ENCODE measurements around the gene PQBP1.

The PQBP1 gene

GRCh38 chrX:48933757-48934156 lies 36.0 kb downstream of the PQBP1 start:
- H3K9ac ChIP-seq (ENCODE audit: insufficient read length, low read depth): no peak overlapping the region
- no peaks in the 10 kb centered on the region for H3K9me3 ChIP-seq (ENCODE audit: insufficient read depth, low read length)
- peaks cover 47% of the 10 kb centered on the region for H3K36me3 ChIP-seq (ENCODE audit: insufficient read depth, insufficient read length, low read length)
- DNase-seq (ENCODE audit: low read depth, low spot score): no peak
- H3K27me3 ChIP-seq (ENCODE audit: insufficient read depth, insufficient read length): no peaks in the 10 kb centered on the region
- TF ChIP-seq YY1 (IDR thresholded peaks at IDR 0.05; ENCODE audit: insufficient read depth, insufficient read length) (no peak), ZNF274 (IDR thresholded peaks at IDR 0.05; ENCODE audit: low read depth, low read length) (no peak), SUZ12 (IDR thresholded peaks at IDR 0.05; ENCODE audit: extremely low read depth, insufficient read depth, insufficient read length) (no peak)
- peaks cover 5% of the 10 kb centered on the region for H3K4me1 ChIP-seq (ENCODE audit: insufficient read depth, insufficient read length)
- H3K4me3 ChIP-seq (ENCODE audit: insufficient read length, low read depth): no peak overlapping the region

GRCh38 chrX:48934581-48935300 lies 37.0 kb downstream of the PQBP1 start:
- Histone ChIP-seq H3K9ac (ENCODE audit: insufficient read length, low read depth) (no peak overlapping the region), H3K4me1 (ENCODE audit: insufficient read depth, insufficient read length) (peaks cover 5% of the 10 kb centered on the region), H3K27me3 (ENCODE audit: insufficient read depth, insufficient read length) (no peaks in the 10 kb centered on the region), H3K9me3 (ENCODE audit: insufficient read depth, low read length) (no peaks in the 10 kb centered on the region), H3K36me3 (ENCODE audit: insufficient read depth, insufficient read length, low read length) (peaks cover 56% of the 10 kb centered on the region), H3K4me3 (ENCODE audit: insufficient read length, low read depth) (no peak overlapping the region)
- DNase-seq (ENCODE audit: low read depth, low spot score): no peak
- TF ChIP-seq YY1 (IDR thresholded peaks at IDR 0.05; ENCODE audit: insufficient read depth, insufficient read length) (no peak), SUZ12 (IDR thresholded peaks at IDR 0.05; ENCODE audit: extremely low read depth, insufficient read depth, insufficient read length) (no peak)

GRCh38 chrX:48935301-48935670 lies 37.6 kb downstream of the PQBP1 start:
- Histone ChIP-seq H3K27me3 (ENCODE audit: insufficient read depth, insufficient read length) (no peaks in the 10 kb centered on the region), H3K36me3 (ENCODE audit: insufficient read depth, insufficient read length, low read length) (peaks cover 58% of the 10 kb centered on the region), H3K9ac (ENCODE audit: insufficient read length, low read depth) (no peak overlapping the region), H3K4me3 (ENCODE audit: insufficient read length, low read depth) (no peak overlapping the region), H3K4me1 (ENCODE audit: insufficient read depth, insufficient read length) (peaks cover 5% of the 10 kb centered on the region), H3K9me3 (ENCODE audit: insufficient read depth, low read length) (no peaks in the 10 kb centered on the region)
- DNase-seq (ENCODE audit: low read depth, low spot score): no peak
- TF ChIP-seq SUZ12 (IDR thresholded peaks at IDR 0.05; ENCODE audit: extremely low read depth, insufficient read depth, insufficient read length) (no peak), YY1 (IDR thresholded peaks at IDR 0.05; ENCODE audit: insufficient read depth, insufficient read length) (no peak), ZNF274 (IDR thresholded peaks at IDR 0.05; ENCODE audit: low read depth, low read length) (no peak)

GRCh38 chrX:48936429-48937053 lies 38.8 kb downstream of the PQBP1 start:
- no peaks in the 10 kb centered on the region for H3K27me3 ChIP-seq (ENCODE audit: insufficient read depth, insufficient read length)
- H3K4me1 ChIP-seq (ENCODE audit: insufficient read depth, insufficient read length): peaks cover 11% of the 10 kb centered on the region
- peak overlapping the region; percentile 28 for H3K9ac ChIP-seq (ENCODE audit: insufficient read length, low read depth)
- no peak overlapping the region for H3K4me3 ChIP-seq (ENCODE audit: insufficient read length, low read depth)
- peaks cover 63% of the 10 kb centered on the region for H3K36me3 ChIP-seq (ENCODE audit: insufficient read depth, insufficient read length, low read length)
- no peaks in the 10 kb centered on the region for H3K9me3 ChIP-seq (ENCODE audit: insufficient read depth, low read length)
- no peak for TF ChIP-seq ZNF274 (IDR thresholded peaks at IDR 0.05; ENCODE audit: low read depth, low read length)
- no peak for TF ChIP-seq YY1 (IDR thresholded peaks at IDR 0.05; ENCODE audit: insufficient read depth, insufficient read length)
- no peak for TF ChIP-seq SUZ12 (IDR thresholded peaks at IDR 0.05; ENCODE audit: extremely low read depth, insufficient read depth, insufficient read length)
- no peak for DNase-seq (ENCODE audit: low read depth, low spot score)

GRCh38 chrX:48937054-48937907 lies 39.6 kb downstream of the PQBP1 start:
- no peak overlapping the region for H3K4me3 ChIP-seq (ENCODE audit: insufficient read length, low read depth)
- no peak for DNase-seq (ENCODE audit: low read depth, low spot score)
- H3K27me3 ChIP-seq (ENCODE audit: insufficient read depth, insufficient read length): no peaks in the 10 kb centered on the region
- TF ChIP-seq ZNF274 (IDR thresholded peaks at IDR 0.05; ENCODE audit: low read depth, low read length) (no peak), SUZ12 (IDR thresholded peaks at IDR 0.05; ENCODE audit: extremely low read depth, insufficient read depth, insufficient read length) (no peak), YY1 (IDR thresholded peaks at IDR 0.05; ENCODE audit: insufficient read depth, insufficient read length) (no peak)
- peaks cover 13% of the 10 kb centered on the region for H3K4me1 ChIP-seq (ENCODE audit: insufficient read depth, insufficient read length)
- H3K9ac ChIP-seq (ENCODE audit: insufficient read length, low read depth): peak overlapping the region; percentile 57
- H3K36me3 ChIP-seq (ENCODE audit: insufficient read depth, insufficient read length, low read length): peaks cover 68% of the 10 kb centered on the region
- H3K9me3 ChIP-seq (ENCODE audit: insufficient read depth, low read length): no peaks in the 10 kb centered on the region

GRCh38 chrX:48938721-48939425 lies 41.1 kb downstream of the PQBP1 start:
- TF ChIP-seq SUZ12 (IDR thresholded peaks at IDR 0.05; ENCODE audit: extremely low read depth, insufficient read depth, insufficient read length) (no peak), YY1 (IDR thresholded peaks at IDR 0.05; ENCODE audit: insufficient read depth, insufficient read length) (no peak), ZNF274 (IDR thresholded peaks at IDR 0.05; ENCODE audit: low read depth, low read length) (no peak)
- Histone ChIP-seq H3K36me3 (ENCODE audit: insufficient read depth, insufficient read length, low read length) (peaks cover 71% of the 10 kb centered on the region), H3K9me3 (ENCODE audit: insufficient read depth, low read length) (no peaks in the 10 kb centered on the region), H3K4me1 (ENCODE audit: insufficient read depth, insufficient read length) (peaks cover 13% of the 10 kb centered on the region), H3K4me3 (ENCODE audit: insufficient read length, low read depth) (no peak overlapping the region), H3K27me3 (ENCODE audit: insufficient read depth, insufficient read length) (no peaks in the 10 kb centered on the region), H3K9ac (ENCODE audit: insufficient read length, low read depth) (no peak overlapping the region)
- no peak for DNase-seq (ENCODE audit: low read depth, low spot score)
